Eye (tissue), 1 donor: ENCODE measurements around the gene PAPOLA.
"Not testable (repeated sequence)": the region's sequence is repeated elsewhere in the genome, so short reads cannot be mapped to it uniquely, and the experiment has no call there.

ENCODE experiments used
- DNase-seq: peaks from one replicate; pipeline ENCODE4 v3.0.0-alpha.2; 2015

The PAPOLA gene

GRCh38 chr14:96501740-96502620 lies at the start of gene PAPOLA:
TSS of gene PAPOLA (plus strand) at chr14:96502382. CDS start at chr14:96502593, 211 bp downstream.
- DNase-seq, result peak; percentile 98

- no peak for DNase-seq
Measured at GRCh38 chr14:96452684-96453083, 49.5 kb upstream of the PAPOLA start.

GRCh38 chr14:96455588-96455987 lies 46.6 kb upstream of the PAPOLA start:
- DNase-seq, result no peak

- DNase-seq, result no peak
Measured at GRCh38 chr14:96459851-96460250, 42.3 kb upstream of the PAPOLA start.

GRCh38 chr14:96461950-96462798 lies 40.0 kb upstream of the PAPOLA start:
- DNase-seq, result no peak

- DNase-seq, result no peak
Measured at GRCh38 chr14:96464136-96464535, 38.0 kb upstream of the PAPOLA start.

- no peak for DNase-seq
Measured at GRCh38 chr14:96466918-96467317, 35.3 kb upstream of the PAPOLA start.

- no peak for DNase-seq
Measured at GRCh38 chr14:96470331-96470730, 31.9 kb upstream of the PAPOLA start.

- DNase-seq, result not testable (repeated sequence)
Measured at GRCh38 chr14:96470967-96471366, 31.2 kb upstream of the PAPOLA start.

GRCh38 chr14:96478119-96478518 lies 24.1 kb upstream of the PAPOLA start:
- DNase-seq, result no peak

- DNase-seq, result no peak
Measured at GRCh38 chr14:96479435-96480146, 22.6 kb upstream of the PAPOLA start.

GRCh38 chr14:96481731-96482314 lies 20.4 kb upstream of the PAPOLA start:
- no peak for DNase-seq

- no peak for DNase-seq
Measured at GRCh38 chr14:96482986-96483385, 19.2 kb upstream of the PAPOLA start.

- no peak for DNase-seq
Measured at GRCh38 chr14:96484399-96484798, 17.8 kb upstream of the PAPOLA start.

GRCh38 chr14:96486705-96487104 lies 15.5 kb upstream of the PAPOLA start:
- no peak for DNase-seq

- no peak for DNase-seq
Measured at GRCh38 chr14:96489327-96489726, 12.9 kb upstream of the PAPOLA start.

- DNase-seq, result no peak
Measured at GRCh38 chr14:96493178-96493577, 9.0 kb upstream of the PAPOLA start.

GRCh38 chr14:96494331-96494730 lies 7.9 kb upstream of the PAPOLA start:
- DNase-seq, result no peak

- DNase-seq, result no peak
Measured at GRCh38 chr14:96497087-96497486, 5.1 kb upstream of the PAPOLA start.

GRCh38 chr14:96497586-96497985 lies 4.6 kb upstream of the PAPOLA start:
- no peak for DNase-seq

GRCh38 chr14:96501217-96501739 lies 904 bp upstream of the PAPOLA start:
- DNase-seq, result no peak

GRCh38 chr14:96502621-96503305 lies 581 bp downstream of the PAPOLA start:
- peak; percentile 81 for DNase-seq
